ENCODE results near the gene MPC2. TPM values are rescaled to one million over a fixed set of nuclear protein-coding genes. Genes with fewer than 3 reads are reported as not detected.
"Not testable (repeated sequence)": the region's sequence is repeated elsewhere in the genome, so short reads cannot be mapped to it uniquely, and the experiment has no call there.

MPC2 gene
- total RNA-seq, 2 donors from 2014 or later, result 71.4 to 122 TPM

- no peaks in the 10 kb centered on the region for H3K36me3 ChIP-seq
- no peak for TF ChIP-seq CTCF (IDR thresholded peaks at IDR 0.05)
- no peak overlapping the region for H3K4me3 ChIP-seq
- DNase-seq (ENCODE audit: low spot score), result no peak
- H3K27me3 ChIP-seq, result no peaks in the 10 kb centered on the region
- no peaks in the 10 kb centered on the region for H3K4me1 ChIP-seq
- no peaks in the 10 kb centered on the region for H3K9me3 ChIP-seq
- no peak overlapping the region for H3K27ac ChIP-seq
These were observed 60.2 kb downstream of the MPC2 start for GRCh38 chr1:167876597-167877175.

- Histone ChIP-seq H3K36me3 (no peaks in the 10 kb centered on the region), H3K27ac (no peak overlapping the region), H3K4me1 (no peaks in the 10 kb centered on the region), H3K4me3 (no peak overlapping the region), H3K27me3 (no peaks in the 10 kb centered on the region), H3K9me3 (no peaks in the 10 kb centered on the region)
- no peak for TF ChIP-seq CTCF (IDR thresholded peaks at IDR 0.05)
- no peak for DNase-seq (ENCODE audit: low spot score)
These were observed 65.5 kb downstream of the MPC2 start for GRCh38 chr1:167871331-167871730.

- not testable (repeated sequence) for H3K9me3 ChIP-seq; H3K36me3 ChIP-seq; DNase-seq (ENCODE audit: low spot score); H3K27ac ChIP-seq; H3K4me1 ChIP-seq; H3K4me3 ChIP-seq; H3K27me3 ChIP-seq
These were observed 67.5 kb downstream of the MPC2 start for GRCh38 chr1:167869157-167870001.

GRCh38 chr1:167866739-167867414 is 70.0 kb downstream of the MPC2 start:
- not testable (repeated sequence) for H3K27ac ChIP-seq; DNase-seq (ENCODE audit: low spot score); H3K36me3 ChIP-seq; H3K4me1 ChIP-seq; H3K9me3 ChIP-seq; H3K27me3 ChIP-seq; H3K4me3 ChIP-seq

Other genes starting within 250 kb of the MPC2 start
- 10 to 100 TPM; 22.4 to 52.0 TPM for gene MPZL1, start 215.1 kb downstream of the MPC2 start, total RNA-seq
- gene ADCY10, start 22.9 kb downstream of the MPC2 start, total RNA-seq, result under 1 TPM in 1 of 2 donors, not detected in 1; 0.35 TPM
- 100 to 1,000 TPM; 126 to 161 TPM for gene DCAF6, start 389 bp downstream of the MPC2 start, total RNA-seq
- 1 to 10 TPM; 2.9 to 3.2 TPM for gene GPR161, start 199.9 kb upstream of the MPC2 start, total RNA-seq
- gene TIPRL, start 241.9 kb upstream of the MPC2 start, total RNA-seq, result 10 to 100 TPM; 26.9 to 31.9 TPM